ENCODE data around the gene PDILT.

DNA sequence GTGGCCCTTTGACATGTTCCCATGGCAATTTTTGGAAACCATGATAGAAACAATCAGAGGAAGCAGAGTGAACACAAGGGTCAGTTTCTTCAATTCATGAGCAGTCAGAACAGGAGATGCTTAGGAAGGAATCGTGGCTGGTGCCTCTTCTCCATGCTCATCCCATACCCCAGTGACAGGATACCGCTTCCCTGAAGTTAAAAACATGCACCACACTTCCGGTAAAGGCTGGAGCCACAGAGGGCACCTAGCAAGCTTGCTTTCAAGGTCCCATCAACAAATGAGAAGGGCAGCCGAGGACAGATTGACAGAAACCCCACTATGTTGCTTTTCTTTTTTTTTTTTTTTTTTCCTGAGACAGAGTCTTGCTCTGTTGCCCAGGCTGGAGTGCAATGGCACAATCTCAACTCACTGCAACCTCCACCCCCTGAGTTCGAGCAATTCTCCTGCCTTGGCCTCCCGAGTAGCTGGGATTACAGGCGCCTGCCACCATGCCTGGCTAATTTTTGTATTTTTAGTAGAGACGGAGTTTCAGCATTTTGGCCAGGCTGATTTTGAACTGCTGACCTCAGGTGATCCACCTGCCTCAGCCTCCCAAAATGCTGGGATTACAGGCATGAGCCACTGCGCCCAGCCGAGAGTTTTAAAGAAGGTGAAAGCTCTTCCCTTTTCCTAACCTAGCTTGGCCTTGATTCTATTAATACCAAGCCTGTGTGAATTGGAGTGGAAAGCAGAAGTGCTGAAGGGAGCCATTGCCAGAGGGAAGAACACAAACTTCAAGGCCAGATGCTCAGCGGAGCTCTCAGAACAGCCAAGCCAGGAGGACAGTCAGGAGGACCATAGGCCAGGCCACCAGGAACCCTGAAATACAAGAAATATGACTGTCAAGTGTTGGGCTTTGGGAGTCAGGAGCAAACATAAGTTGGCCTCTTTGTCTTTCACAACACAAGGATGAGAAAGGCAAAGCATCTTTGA is 93.8 kb downstream of the PDILT start:
- TF ChIP-seq, protein P1, sequence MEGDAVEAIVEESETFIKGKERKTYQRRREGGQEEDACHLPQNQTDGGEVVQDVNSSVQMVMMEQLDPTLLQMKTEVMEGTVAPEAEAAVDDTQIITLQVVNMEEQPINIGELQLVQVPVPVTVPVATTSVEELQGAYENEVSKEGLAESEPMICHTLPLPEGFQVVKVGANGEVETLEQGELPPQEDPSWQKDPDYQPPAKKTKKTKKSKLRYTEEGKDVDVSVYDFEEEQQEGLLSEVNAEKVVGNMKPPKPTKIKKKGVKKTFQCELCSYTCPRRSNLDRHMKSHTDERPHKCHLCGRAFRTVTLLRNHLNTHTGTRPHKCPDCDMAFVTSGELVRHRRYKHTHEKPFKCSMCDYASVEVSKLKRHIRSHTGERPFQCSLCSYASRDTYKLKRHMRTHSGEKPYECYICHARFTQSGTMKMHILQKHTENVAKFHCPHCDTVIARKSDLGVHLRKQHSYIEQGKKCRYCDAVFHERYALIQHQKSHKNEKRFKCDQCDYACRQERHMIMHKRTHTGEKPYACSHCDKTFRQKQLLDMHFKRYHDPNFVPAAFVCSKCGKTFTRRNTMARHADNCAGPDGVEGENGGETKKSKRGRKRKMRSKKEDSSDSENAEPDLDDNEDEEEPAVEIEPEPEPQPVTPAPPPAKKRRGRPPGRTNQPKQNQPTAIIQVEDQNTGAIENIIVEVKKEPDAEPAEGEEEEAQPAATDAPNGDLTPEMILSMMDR (IDR thresholded peaks at IDR 0.05), result no peak
- TF ChIP-seq POLR2A (IDR thresholded peaks at IDR 0.05), result no peak

Measured in uterus (tissue), 2 donors.